ENCODE data around the gene BRWD1.

BRWD1 gene

DNA sequence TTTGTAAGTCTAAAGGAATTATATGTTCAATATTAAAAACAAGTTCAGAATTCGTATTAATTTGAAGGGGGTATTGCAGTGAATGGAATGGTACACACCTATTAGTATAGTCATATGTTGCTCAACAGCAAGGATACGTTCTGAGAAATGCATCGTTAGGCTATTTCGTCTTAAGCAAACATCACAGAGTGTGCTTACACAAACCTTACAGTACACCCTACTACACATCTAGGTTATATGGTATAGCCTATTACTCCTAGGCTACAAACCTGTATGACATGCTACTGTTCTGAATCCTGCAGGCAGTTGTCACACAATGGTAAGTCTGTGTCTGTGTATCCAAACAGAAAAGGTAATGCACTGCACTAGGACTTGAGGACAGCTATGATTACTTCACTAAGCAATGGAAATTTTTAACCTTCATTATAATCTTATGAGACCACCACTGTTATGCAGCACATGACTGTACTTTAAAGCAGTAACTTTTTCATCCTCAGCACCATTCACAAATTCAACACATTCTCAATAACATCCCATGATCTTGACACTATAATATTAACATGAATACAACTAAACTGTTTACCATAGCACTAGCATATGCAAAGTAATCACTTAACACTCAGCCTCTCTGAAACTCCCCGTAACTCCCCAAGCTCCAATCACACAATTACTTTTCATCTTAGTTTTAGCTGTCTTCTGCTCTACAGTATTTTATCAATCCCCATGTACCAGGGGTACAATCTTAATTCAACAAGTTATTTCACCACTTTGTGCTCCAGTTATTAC, 115.8 kb downstream of the BRWD1 start:
- no peak for DNase-seq (ENCODE audit: low read depth)

DNA sequence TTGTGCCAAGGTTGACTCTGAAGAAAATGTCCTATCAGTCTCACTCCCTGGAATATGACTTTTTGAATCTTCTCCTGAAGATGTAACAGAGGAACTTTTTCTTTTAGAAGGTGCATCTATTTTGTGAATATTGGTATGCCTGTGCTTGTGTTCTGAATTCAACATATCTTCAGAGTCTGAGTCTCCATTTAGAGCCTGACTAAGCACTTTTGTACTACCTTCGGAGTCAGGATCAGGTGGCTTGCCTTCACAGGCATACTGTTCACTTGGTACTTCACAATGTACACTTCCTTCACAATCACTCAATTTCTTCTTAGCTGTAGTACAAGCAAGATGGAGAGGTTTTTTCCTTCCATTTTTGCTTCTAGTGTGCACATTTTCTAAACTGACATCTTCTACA, 116.6 kb downstream of the BRWD1 start:
- DNase-seq (ENCODE audit: low read depth) = no peak

DNA sequence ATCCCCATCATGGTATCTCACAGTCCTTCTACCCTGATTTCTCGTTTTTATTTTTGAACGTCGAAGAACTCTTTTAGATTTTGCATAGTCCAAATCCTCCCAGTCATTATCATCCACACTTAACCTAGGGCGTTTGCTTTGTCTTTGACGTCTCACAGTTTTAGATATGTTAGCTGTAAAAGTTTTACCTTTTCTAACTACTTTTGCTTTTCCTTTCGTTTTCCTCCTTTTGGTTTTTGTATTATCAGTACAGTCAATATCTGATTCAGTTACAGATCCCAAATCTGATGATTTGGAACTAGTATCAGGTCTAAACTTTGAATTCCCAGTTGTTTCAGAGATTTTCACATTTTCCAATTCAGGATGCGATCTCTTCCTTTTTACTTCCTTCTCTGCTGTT, 117.1 kb downstream of the BRWD1 start:
- no peak for DNase-seq (ENCODE audit: low read depth)

DNA sequence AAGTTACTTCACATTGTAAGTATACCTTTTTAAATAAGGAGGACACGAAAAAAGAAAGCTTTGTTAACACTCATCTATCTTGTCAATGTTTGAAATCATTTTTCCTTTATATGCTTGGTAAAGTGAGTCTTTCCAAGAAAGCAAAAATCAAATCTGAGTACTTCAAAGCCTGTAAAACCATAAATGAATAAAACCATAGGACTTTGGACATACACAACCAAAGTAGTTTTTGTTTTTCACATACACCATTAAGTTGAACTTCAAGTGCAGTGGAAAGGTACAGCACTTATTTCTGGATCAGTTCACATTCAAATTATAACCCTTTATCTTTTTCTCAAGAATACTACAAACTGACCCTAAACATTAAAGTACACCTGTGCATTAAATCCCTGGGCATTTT, 120.1 kb downstream of the BRWD1 start:
- DNase-seq (ENCODE audit: low read depth) = no peak

DNA sequence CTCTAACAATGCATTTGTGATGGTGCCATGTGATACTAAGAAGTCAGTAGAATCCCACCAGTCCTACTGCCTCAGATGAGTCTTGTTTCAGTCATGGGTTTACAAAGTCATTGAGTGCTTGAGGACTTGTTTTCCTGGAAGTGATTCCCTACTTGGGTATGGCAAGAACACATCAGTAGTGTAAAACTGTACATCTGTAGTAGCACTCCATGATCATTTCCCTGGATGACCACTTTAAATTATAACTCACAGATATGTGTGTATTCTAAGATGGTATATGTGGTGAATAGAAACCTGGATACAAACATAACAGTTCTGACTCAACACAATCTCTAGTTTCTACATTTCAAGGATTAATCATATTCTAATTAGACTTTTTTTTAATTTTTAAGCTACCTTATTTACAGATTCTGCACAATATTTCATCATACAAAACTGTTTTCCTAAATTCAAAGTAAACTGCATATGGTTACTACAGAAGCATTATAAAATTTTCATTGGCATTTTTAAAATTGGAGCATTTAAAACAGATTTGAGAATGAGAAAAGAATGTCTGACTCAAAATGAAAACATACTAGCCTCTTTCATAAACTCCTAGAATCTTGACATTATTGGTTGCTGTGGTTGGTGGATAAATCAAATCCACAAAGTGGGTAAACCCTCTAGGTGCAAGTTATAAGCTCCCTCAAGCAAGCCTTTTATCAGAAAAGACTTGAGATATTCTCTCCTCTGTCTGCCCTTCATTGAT, 123.4 kb downstream of the BRWD1 start:
- DNase-seq (ENCODE audit: low read depth) = no peak

DNA sequence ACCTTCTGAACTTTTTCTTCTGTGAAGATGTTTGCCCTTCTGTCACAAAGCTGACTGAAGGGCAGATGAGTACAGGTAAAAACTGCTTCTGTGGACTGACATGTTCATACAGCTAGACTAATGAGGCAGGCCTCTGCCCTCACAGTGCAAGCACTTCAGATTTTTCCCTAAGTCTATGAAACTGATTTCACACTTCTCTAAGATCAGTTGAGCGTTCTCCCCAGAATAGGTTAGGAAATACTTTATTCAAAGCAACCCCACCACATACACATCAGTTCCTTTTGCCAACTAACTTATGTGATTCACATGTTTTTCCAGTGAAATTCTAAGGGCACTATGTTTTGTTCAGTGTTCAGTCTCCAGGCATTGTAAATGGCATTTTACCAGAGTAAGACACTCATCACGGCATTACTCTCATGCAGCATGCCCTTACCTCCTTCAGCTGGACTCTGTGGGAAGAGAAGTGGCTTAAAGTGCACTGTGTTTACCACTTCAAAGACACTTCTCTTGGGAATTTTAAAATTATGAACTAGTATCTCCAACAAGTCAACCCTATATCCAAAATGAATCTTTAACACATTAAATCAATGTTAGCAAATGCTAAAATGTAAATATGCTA, 124.8 kb downstream of the BRWD1 start:
- DNase-seq (ENCODE audit: low read depth) = no peak

DNA sequence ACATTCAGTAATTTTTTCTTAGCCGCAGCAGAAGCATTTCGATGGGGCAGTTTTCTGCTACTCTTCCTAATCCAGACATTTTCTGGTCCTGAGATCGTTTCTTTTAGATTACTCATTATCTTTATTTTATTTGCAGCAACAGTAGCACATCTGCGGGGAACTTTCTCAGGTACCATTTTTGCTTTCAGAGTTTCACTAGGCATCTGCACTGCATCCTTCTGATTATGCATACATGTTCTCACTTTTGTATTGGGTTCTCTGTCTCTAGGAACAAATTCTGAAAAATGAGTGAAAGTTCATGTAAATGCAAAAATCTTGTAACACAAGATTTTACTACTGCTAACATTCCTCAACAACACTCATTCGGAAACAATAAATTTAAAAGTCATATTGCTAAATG, 126.3 kb downstream of the BRWD1 start:
- no peak for DNase-seq (ENCODE audit: low read depth)

DNA sequence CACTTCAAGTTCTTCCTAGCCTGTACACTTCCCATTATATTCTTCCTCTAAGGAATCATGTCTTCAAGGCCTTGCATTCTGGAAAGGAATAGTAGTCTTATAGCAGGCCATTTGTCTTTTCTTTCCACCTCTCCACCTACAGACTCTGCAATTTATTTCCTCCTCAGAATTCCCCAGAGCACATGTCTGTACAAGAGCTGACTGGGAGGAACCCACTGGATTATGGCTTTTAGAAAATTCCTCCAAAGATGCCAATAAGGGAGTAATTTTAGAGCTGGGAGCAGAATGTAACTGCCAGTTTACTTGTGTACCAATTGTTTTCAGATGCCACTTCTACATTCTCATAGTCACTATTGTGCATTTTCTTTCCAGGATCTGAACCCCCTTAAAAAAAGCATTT, 126.8 kb downstream of the BRWD1 start:
- DNase-seq (ENCODE audit: low read depth) = no peak

DNA sequence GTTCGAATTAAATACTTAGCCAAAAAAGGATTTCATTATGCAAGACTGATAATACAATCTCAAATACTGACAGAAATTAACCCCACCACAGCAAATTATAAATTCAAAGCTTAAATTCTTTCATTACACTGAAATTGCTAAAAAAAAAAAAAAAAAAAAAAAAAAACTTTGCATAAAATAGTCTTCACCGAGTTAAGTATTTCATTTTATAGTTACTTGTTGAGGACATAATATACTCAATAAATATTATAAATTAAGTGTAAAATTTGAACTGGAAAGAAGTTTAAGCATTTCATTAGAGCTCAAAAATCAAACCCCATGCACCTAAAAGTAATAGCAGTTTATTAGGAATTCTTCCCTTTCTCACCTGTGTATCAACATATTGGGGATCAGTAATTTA, 128.3 kb downstream of the BRWD1 start:
- no peak for DNase-seq (ENCODE audit: low read depth)

DNA sequence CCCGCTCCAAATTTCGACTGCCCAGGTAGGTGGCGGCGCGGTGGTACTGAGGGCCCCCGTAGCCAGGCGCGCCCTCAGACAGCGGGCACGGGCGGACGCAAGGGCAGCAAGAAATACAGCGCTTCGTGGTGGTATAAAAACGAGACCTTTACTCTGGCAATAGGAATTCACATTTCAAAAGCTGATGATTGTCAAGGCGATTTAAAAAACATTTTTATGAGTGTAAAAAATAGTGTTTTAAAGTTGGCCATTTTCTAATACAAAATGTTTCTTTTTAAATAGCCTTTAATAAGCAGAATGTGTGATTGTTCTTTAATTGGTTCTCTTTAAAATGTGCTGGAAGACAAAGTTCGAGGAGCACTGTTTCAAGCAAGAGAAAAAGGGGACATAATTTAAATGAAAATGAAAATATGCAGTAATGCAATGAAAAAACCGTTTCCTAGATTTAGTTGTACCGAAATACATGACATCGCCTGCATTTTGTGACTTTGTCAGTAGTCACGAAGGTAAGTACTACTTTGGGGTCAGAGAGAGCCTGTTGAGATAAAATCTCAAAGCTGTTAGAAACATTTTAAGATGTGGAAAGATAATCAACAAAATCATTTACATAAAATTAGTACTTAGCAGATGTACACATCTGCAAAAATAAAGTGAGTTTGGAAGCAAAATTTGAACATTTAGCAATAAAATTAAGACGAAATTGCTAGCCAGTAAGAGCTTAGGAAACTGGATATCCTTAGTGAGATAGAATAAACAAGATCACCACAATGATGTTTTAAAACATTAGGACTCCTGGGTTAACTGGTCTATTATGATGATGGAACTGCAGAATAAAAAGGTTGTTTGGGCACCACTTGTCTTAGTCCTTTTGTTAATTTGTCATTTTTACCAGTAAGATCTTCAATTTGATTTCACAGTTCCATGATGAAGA, 129.1 kb downstream of the BRWD1 start:
- no peak for DNase-seq (ENCODE audit: low read depth)

DNA sequence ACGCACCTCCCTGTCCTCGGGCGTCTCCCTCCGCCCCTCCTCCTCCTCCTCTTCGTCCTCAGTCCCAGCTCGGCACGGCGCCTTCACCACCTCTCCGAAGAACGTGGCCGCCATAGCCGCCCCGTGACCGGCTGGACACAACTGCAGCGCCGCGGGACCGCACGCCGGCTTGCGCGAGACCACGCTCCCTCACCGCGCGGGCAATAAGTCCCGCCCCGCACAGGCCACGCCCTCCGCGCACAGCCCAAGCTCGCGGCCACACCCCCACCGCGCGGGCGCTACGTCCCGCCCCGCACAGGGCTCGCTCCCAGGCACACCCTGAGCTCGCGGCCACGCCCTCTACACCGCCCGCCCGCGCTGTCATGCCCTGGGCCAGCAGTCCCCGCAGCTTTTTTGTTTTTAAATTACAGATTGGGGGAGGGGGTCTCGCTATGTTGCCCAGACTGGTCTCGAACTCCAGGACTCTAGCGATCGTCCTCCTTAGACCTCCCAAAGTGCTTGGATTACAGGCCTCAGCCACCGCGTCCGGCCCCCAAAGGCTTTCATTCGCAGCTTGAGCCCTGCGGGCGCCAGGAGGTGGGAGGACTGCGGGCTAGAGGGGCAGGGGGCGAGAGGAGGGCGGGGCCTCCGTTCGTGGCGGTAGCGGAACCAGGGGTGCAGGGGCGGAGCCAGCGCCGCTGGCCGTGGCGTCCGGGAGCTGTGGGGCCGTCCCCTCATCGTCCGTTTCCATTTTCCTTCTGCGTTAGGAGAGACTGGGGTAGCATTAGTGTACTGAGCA, 130.0 kb downstream of the BRWD1 start, which contains the start of gene PSMG1:
TSS of gene PSMG1 (minus strand) at position 180 of the 778 bp plus-strand sequence. CDS start at position 114, 66 bp downstream.
- peak; percentile 94 for DNase-seq (ENCODE audit: low read depth)

DNA sequence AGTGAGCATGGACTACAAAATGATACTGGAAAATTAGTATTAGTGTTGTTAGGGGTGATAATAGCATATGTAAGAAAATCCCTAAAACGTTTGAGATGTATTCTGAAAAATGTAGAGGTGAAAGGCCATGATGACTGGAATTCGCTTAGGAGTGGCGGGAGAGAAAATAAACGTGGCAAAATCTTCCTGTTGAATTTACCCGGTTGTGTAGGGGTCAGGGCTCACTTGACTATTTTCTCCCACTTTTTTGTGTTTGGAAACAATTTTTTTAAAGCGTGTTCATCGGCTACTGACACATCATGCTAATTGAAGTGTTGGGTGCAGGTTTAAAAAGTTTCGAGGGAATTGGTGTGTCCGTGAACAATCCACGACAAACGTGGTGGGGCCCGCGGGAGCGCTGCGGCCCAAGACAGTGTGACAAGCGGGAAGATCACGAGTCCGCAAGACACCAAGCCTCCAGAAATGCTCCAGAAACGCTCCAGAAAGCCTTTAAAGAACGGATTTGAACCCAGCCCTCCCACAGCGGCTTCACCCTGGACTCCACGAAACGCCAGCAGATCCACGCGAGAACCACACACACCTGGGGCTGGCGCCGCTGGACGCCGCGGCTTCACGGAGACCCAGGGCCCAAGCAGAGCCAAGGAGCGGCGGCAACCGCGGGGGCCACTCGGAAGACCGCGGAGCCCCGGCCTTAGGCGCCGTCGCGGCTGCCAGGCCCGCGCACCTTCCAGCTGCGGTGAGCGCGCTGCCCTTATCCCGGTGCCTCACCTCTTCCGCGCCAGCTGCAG, 130.8 kb downstream of the BRWD1 start:
- DNase-seq (ENCODE audit: low read depth) = no peak

DNA sequence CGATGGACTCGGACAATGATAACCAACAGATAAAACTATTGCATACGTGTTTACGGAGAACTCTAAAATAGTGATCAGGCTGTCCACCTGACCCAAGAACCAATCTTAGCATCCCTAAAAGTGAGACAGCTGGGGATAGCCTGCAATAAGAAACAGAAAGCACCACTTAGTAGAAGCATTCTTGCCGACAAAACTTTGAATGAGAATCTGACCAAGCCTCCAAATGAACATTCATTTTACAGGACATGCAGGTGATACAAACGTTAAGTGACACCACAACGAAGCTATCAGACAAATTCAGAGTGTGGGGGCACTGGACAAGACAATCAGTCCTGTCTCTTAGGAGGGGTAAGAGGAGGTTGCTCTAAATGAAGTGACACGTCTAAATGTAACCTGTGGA, 131.4 kb downstream of the BRWD1 start:
- DNase-seq (ENCODE audit: low read depth) = no peak

DNA sequence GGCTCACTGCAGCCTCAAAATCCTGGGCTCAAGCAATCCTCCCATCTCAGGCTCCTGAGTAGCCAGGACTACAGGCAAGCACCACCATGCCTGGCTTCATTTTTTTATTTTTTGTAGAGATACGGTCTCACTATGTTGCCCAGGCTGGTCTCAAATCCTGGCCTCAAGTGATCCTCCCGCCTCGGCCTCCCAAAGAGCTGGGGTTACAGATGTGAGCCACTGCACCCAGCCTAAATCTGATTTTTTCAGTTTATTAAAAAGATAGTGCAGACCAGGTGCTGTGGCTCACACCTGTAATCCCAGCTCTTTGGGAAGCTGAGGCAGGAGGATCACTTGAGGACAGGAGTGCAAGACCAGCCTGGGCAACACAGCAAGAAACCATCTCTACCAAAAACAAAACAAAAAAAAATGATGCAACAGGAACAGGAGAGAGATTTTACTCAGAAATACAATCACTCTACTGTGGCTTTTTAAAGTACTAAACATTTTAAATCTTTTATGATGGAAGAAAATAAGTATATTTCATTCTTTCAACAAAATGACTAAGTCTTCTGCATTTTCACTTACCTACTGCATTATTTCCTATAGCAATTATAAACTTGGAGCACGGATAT, 132.1 kb downstream of the BRWD1 start:
- no peak for DNase-seq (ENCODE audit: low read depth)

DNA sequence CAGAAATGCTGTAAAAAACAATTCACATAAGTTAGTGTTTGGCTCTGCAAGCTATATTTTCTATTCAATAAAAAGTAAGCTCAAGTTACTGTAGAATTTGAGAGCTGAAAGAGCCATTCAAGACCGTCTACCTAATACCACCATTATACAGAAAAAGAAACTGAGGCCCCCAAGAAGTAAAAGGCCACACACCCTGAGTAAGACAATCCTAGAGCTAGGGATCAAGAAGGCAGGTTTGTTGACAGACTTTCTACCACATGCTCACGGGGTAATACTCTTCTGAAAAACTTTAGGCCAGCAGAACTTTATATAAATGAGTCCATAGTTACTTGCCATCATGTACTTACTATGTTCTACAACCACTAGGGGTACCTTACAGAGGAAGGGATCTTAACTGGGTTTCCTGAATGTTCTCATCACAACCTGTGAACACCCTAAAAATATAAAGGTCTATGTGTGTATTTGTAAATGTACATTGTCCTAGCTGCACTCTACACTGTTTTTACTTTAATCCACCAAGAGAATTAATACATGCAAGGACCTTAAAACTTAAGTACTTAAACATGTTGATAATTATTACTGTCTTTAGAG, 132.9 kb downstream of the BRWD1 start:
- DNase-seq (ENCODE audit: low read depth) = no peak

DNA sequence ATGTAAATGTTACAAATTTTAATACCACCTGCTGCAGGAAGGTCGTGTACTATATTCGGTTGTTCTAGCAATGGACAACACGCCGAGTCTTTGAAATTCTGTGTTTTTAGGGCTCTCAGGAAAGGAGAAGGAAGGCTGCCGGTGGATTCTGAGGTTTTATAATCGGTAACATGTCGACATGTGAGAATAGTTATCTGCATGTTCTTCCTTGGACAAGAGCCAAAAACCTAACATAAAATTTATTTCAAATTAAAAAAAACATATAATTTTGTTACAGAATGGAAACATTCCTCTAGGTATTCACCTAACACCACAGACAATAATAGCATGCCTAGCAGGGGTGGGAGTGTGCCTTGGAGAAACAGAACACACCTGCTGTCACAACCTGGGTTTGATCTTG, 135.0 kb downstream of the BRWD1 start:
- no peak for DNase-seq (ENCODE audit: low read depth)

DNA sequence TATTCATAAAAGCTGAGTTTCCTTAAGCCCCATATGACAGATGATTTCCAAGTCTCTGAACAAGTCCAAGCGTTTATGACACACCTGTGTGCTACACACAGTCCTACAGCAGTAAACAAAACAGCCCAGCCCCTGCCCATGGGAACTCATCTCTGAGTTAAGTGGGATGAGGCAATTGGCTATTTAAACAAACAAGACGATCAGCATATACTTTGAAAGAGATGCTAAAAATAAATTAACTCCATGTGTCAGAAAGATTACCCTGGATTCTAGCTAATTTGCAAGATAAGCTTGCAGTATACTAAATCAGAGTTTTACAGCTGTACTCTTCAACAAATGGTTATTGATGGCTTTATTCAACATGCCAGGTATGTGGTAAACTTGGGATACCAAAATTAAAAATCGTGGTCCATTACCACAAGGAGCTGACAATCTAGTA, 137.1 kb downstream of the BRWD1 start:
- no peak for DNase-seq (ENCODE audit: low read depth)

DNA sequence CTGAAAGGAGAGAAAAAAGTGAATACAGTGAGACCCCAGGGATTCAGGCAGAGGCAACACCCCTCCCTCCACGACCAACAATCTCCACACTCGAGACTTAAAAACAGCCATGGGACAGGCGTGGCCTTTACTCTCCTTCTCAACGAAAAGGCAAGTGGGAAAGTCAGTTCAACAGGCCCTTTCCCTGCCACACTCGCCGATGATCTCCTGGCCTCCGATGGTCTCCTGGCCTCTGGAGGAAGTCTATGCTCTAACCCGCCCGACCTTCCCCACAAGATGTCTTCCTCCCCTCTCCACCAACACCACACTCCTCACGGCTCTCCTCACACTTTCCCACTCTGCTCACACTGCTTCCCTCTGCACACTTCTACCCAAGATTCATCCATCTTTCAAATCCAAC, 137.8 kb downstream of the BRWD1 start:
- no peak for DNase-seq (ENCODE audit: low read depth)

DNA sequence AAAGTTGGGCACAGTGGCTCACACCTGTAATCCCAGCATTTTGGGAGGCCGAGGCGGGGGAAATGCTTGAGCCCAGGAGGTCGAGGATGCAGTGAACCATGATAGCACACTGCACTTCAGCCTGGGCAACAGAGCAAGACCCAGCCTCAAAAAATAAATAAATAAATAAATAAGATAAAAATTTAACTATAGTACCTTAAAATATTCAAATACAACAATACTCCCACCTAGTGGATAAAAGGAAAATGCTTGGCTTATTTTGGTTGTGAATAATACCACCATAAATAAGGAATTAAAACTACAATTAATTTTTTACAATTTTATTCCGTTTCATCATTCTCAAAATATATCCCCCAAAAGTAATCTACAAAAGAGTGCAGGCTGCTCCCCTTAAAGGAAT, 138.3 kb downstream of the BRWD1 start:
- DNase-seq (ENCODE audit: low read depth) = no peak
